GM12873 (cell line): ENCODE data around the gene HPCAL1.

Experiments
- TF ChIP-seq, protein P1 (sequence below): IDR thresholded peaks from 2 replicates; pipeline ENCODE4 v1.5.1; 2012; ENCODE audit warnings: low read depth, mild to moderate bottlenecking, moderate library complexity, low read length, control low read depth; ENCODE audit not compliant: insufficient read depth; ENCODE audit errors: missing control alignments

Gene HPCAL1

DNA sequence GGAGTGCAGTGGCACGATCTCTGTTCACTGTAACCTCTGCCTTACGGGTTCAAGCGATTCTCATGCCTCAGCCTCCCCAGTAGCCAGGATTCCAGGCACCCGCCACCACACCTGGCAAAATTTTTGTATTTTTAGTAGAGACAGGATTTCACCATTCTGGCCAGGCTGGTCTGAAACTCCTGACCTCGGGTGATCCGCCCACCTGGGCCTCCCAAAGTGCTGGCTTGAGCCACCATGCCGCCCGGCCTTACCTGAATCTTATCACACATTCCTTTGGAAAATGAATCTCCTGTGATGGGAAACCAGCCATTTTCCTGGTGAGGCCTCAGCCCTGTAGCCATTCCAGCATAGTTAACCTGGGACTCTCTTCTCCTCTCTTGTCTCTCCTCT, 57.8 kb downstream of the HPCAL1 start:
- TF ChIP-seq, protein P1, sequence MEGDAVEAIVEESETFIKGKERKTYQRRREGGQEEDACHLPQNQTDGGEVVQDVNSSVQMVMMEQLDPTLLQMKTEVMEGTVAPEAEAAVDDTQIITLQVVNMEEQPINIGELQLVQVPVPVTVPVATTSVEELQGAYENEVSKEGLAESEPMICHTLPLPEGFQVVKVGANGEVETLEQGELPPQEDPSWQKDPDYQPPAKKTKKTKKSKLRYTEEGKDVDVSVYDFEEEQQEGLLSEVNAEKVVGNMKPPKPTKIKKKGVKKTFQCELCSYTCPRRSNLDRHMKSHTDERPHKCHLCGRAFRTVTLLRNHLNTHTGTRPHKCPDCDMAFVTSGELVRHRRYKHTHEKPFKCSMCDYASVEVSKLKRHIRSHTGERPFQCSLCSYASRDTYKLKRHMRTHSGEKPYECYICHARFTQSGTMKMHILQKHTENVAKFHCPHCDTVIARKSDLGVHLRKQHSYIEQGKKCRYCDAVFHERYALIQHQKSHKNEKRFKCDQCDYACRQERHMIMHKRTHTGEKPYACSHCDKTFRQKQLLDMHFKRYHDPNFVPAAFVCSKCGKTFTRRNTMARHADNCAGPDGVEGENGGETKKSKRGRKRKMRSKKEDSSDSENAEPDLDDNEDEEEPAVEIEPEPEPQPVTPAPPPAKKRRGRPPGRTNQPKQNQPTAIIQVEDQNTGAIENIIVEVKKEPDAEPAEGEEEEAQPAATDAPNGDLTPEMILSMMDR = no peak

DNA sequence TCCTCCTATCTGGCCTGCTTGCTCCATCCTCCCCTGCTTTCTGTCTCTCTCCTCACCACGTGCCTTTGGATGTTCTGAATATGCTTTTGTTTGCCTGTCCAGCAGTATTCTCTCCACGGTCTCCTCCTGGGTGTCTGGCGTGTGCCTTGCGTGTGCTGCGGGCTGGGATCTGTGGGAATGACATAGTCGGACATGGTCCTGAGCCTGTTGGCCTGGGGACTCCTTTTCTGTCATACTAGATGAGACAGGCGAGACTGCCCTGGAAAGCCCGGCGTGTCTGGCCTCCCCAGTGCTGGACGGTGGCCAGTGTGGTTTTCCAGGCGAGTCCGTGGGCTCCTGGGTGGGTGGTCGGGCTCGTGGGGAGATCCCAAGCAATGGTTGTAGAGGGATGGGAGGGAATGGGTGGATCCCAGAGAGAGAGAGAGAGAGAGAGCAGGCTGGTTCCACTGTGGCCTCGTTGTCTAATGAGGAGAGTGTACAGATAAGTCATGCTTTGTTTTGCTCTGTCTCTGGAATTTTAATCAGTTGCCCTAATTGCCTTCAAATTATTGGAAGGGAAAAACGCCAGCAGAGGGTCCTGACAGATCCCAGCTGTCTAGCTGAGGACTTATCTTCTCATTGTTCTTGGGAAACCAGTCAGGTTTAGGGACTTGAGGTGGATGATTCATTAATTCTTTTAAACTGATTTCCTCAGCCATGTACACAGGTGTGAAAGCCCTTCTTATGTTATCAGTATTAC, 58.3 kb downstream of the HPCAL1 start:
- TF ChIP-seq, protein P1 = no peak

DNA sequence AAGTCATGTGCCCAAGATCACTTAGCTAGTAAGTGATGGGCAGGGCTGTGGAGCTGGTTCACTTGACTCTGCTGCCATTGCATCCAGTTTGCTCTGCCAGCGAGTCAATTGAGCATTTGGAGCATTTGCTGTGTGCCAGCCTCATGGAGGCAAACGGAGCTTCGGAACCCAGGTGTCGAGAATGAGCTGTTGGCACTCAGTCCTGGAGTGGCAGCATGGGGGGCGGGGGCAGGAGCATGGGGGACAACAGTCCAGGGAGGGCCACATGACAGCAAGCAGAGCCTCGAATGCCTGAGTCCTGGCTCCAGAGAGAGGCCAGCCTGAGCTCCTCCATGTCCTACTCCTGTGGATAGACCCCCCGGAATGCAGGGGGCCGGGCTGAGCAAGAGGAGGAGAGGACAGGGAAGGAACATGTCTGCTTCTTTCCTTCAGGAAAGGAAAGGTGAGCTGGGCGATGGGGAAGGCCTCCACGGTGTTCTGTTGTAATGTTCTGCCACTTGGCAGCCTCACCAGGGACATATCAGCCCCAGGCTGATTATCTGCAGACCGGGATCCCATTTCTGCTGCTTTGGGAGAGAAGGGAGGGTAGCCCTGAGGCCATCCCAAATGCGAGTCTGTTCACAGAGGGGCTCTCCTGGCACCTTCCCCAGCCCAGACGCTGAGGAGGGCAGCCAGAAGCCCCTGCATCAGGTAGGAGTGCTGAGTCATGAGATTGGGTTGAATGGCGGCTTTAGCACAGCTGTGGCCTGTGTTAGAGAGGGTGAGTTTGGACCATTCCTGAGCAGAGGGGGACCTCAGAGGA, 59.6 kb downstream of the HPCAL1 start:
- TF ChIP-seq, protein P1 = no peak

DNA sequence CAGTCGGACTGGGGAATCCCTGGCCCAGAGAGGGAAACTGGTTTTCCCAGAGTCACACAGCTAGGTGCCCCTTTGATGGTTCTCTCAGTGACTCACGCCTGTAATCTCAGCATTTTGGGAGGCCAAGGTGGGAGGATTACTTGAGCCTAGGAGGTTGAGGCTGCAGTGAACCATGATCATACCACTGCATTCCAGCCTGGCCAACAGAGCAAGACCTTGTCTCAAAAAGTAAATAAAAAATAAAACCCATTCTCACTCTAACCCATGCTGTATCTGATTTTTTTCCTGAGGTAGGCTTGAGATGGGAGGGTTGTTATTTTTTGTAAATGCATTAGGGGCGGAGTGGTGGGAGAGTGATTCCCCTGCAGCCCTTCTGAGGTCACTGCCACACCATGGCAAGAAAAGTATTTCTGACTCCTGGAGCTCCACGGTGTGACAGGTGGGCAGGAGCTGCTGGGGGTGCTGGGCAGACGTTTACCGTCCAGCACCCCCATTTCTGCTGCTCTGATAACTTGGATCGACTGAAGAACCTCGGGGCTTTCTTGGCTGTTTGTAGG, 60.3 kb downstream of the HPCAL1 start:
- TF ChIP-seq, protein P1 = no peak

DNA sequence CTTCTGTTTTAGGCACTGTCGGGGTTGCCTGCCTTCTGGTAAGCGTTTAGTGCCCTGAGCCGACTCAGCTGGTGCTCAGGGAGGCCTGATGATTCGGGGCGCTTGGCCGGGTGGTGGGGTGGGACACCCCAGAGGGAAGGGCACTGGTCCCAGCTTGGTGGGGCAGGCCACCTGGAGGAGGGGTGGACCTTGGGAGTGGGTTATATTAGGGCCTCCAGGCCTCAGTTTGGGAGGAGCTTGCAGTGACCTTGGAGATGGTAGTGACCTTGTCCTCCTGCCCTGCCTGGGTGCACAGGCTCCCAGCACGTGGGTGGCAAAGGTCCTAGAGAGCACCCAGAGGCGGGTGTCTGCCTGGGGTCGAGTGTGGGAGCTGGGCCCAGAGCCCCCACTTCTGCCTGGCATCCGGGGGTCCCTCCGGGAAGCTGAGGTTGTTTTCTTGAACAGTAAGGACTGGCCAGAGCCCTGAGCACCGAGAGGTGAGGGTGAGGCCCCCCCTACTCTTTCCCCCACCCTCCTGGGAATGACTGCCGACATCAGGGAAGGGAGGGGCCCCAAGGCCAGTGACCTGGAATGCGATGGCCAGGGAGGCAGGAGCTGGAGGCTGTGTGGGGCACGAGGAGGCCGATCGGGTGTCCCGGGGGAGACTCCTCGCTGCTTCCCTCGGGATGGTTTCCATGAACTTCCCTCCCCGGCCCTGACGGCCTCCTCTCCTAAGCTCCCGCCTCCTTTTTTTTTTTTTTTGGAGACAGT, 61.3 kb downstream of the HPCAL1 start:
- TF ChIP-seq, protein P1 = no peak

DNA sequence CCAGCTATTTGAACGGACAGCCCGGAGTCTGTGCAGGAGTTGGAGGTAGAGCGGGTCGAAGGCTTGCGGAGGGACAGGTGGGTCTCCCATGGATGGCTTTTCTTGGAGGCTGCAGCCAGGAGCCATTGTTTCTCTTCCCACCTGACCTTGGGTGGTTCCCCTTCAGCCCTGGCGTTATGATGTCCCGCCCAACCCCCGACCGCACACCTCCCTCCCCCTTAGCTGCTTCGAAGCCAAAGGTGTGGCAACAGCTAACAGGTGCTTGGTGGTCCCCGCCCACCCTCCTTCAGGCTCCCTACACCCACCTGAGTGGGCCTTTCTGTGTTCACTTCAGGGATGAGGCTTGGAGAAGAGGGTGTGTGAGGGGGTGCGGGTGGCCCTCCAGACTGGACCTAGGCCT, 62.7 kb downstream of the HPCAL1 start:
- TF ChIP-seq, protein P1 = no peak

DNA sequence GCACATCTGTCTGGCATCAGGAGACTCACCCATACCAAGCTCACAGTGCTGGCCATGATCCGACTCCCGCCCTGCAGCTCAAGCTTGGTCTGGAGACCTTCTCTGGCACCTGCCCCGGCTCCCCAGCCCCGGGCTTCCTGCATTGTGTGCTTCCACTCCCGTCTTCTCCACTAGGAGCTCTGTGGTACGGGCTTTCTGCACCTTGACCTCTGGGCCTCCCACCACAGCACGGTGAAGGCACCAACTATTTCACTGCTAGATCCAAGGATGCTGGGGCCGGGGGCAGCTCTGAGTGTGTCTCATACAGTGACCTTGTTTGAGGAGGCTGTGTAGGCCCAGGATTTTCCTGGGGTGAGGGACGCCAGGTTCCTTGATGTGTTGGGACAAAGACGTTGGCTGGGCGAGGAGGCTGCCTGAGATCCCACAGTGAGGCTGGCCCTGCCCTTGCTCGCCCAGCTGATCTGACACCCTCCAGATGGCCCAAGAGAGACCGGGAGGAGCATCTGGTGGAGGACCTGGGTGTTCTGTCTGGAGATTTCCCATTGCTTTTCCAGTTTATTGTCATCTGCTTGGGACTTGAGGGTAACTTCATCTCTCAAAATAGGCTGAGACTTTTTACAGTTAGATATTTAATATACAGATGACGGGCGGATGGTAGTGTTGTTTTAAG, 64.0 kb downstream of the HPCAL1 start:
- TF ChIP-seq, protein P1 = no peak
